HG03064 (cell line): ENCODE results near the gene GABBR2.
"Not testable (repeated sequence)": the region's sequence is repeated elsewhere in the genome, so short reads cannot be mapped to it uniquely, and the experiment has no call there.

ENCODE experiments used
- ATAC-seq: cut with Tn5 transposase; IDR thresholded peaks from one replicate; pipeline ENCODE4 v1.9.1; 2021; ENCODE audit warnings: low read depth; ENCODE audit not compliant: unreplicated experiment

GABBR2 gene

DNA sequence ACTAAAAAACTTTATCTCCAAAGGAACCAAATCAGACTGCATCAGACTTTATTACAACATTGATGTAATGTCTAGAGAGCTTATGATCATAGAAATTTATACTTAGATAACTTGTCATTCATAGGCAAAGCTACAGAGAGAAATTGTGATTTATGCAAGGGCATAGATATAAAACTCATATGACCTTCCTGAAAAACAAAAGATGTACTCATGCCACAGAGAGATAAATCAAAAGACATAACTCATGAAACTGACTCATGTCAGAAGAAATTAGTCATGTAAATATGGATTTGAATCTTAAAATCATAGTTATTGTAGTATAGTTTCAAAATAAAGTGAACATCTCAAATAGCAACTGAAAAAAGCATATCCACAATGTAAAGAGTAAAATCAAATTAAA, 186.2 kb downstream of the GABBR2 start:
- ATAC-seq, result no peak

GRCh38 chr9:98521141-98521540, 187.6 kb downstream of the GABBR2 start:
- ATAC-seq, result no peak

DNA sequence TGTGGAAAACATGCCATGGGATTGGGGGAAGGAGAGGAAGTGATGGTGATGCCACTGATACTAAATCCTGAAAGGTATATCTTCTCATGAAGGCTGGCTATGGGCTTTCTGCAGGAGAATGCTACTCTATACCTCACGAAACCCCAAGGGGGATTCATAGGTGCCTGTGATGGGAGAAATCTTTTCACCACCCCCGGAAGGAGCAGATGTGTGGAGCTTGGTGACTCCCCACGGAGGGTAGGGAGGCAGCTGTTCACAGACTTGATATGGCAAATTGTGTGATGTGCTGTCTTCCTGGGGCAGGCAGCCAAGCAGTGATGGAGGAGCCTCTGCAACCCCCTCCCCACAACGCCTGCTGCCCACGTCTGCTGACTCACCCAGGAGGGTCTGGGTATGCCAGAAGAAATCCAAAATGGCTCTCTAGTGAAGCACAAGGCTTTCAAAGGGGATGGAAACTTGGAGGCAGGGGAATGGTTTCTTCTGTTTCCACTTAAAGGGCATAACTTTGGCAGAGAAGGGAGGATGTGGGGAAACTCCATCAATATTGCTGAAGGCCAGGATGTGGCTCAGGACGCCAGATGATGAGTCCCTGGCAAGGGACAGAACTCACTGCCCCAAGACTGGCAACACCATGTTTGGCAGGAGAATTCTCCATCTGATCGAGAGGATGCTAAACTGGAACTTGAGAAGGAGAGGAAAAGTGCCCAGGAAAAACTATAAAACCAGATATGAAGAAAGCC, 188.3 kb downstream of the GABBR2 start:
- ATAC-seq, result no peak

- no peak for ATAC-seq
These were observed 189.1 kb downstream of the GABBR2 start for GRCh38 chr9:98519641-98520040.

GRCh38 chr9:98518556-98518955, 190.2 kb downstream of the GABBR2 start:
- ATAC-seq, result no peak

GRCh38 chr9:98517761-98518160, 191.0 kb downstream of the GABBR2 start:
- ATAC-seq, result no peak

DNA sequence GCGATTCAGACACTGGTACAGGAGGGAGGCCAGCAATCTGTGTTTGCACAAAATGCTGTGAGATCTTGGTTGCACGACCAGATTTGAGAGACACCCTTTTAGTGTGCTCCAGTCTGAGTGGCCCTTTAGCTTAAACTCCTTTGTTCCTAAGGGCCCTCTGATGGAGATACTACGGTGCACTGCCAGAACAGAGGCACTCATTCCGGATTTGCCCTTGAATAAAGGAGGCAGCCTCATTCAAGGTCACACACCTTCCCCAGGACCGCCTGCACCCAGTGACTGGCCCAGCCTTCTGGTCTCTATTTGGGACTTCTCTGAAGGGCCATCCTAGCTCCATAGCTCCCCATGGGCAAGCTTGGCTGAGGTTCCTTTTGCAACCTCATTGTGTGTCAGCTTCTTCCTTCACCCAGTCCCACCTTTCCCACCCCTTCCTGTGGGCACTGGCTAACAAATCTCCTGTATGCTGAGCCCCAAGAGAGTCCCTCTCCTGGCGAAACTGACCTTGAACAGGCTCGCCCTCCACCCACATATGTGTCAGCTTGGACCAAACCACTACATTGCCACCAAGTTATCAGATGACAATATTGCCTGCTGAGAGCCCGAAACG, 191.7 kb downstream of the GABBR2 start:
- ATAC-seq, result no peak

GRCh38 chr9:98516205-98516896, 192.4 kb downstream of the GABBR2 start:
- ATAC-seq, result no peak

- no peak for ATAC-seq
These were observed 193.1 kb downstream of the GABBR2 start for GRCh38 chr9:98515506-98516204.

GRCh38 chr9:98514841-98515240, 193.9 kb downstream of the GABBR2 start:
- ATAC-seq, result no peak

DNA sequence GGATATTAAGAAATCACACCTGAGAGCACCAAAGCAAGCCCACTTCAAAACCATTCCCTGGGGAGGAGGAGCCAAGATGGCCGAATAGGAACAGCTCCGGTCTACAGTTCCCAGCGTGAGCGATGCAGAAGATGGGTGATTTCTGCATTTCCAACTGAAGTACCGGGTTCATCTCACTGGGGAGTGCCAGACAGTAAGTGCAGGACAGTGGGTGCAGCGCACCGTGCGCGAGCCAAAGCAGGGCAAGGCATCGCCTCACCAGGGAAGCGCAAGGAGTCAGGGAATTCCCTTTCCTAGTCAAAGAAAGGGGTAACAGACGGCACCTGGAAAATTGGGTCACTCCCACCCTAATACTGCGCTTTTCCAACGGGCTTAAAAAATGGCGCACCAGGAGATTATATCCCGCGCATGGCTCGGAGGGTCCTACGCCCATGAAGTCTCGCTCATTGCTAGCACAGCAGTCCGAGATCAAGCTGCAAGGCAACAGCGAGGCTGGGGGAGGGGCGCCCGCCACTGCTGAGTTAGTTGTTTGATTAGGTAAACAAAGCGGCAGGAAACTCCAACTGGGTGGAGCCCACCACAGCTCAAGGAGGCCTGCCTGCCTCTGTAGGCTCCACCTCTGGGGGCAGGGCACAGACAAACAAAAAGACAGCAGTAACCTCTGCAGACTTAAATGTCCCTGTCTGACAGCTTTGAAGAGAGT, 200.4 kb downstream of the GABBR2 start:
- not testable (repeated sequence) for ATAC-seq

DNA sequence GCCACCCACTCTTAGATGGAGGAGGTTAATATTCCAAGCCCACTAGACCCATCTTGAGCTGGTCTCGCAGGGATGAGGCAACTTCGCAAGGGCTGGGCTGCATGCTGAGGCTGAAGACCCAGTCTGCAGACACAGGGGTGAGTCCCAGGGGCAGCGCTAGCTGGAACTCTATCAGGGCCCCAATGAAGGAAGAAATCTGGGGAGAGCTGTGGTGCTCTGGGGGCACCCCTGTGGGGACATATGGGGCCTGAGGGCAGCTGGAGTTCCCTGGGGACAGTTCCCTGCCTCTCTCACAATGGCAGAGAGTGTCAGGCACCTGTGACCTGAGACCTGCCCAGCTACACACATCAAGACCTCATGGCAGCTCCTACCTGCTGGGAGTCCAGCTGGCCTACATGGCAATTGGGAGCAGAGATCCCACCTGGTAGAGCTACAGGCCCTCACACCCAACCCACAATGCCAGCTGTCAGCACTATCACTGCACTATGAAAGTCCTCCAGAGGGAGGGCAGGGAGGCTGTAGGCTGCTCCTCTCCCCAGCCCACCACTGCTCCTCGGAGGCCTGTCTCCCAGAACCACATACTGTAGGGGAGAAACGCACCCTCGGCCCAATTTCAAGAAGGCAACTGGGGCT, 202.2 kb downstream of the GABBR2 start:
- ATAC-seq, result no peak

- ATAC-seq, result no peak
These were observed 204.1 kb downstream of the GABBR2 start for GRCh38 chr9:98504298-98505282.

DNA sequence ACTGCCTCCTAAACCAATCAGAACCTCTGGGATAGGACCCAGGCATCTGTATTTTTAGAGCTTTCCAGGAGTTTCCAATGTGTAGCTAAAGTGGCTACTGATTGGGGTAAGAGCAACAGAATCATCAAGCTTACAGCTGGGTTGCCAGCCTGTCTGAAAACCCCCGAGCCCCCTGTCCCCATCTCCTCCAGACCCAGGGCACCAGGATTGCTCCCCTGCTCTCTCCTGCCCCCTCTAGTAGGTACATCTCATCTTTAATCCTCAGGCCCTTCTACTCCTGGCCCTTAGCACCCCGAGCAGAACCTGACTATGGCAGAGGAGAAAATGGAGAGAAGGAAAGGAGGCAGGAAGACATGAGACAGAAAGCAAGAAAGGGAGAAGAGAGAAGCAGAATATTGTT, 204.9 kb downstream of the GABBR2 start:
- ATAC-seq, result no peak

DNA sequence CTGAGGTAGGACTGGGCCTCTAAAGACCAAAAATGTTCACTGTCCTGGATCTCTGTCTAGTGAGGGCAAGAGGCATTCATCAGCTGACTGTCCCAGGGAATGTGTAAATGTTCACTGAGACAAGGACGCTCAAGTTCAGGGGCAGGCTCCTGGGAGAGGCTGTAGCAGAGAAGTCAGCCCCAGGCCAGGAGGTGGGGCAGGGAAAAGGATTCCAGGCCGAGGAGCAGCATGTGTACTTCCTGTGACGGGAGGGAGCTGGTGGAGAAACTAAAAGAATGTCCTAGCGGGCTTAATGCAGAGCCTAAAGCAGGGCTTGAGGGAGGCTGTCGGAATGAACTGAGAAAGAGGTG, 205.8 kb downstream of the GABBR2 start:
- no peak for ATAC-seq

GRCh38 chr9:98502311-98502975, 206.3 kb downstream of the GABBR2 start:
- ATAC-seq, result no peak

DNA sequence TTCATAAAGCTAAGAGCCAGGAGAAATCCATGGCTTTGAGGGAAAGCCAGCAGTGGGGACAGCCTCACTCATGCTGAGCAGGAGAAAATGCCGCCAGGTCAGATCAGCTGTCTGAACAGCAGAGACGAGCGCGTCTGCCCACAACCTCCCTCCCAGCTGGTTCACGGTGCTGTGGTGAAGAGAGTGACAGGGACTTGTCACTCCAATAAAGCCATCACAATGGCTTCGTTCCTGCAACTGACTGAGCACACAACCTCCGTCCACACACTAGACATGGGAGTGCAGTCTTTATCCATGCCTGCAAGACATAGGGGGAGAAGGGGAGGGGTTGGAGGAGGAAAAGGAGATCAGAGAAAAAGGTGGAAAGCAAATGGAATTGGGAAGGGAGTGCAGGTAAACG, 206.9 kb downstream of the GABBR2 start:
- no peak for ATAC-seq

GRCh38 chr9:98501259-98501658, 207.5 kb downstream of the GABBR2 start:
- ATAC-seq, result not testable (repeated sequence)
